GM21717 (cell line): ENCODE measurements around the gene EPC2.
"Not testable (repeated sequence)": the region's sequence is repeated elsewhere in the genome, so short reads cannot be mapped to it uniquely, and the experiment has no call there.

Experiments
- ATAC-seq: cut with Tn5 transposase; IDR thresholded peaks from one replicate; pipeline ENCODE4 v1.9.1; 2021; ENCODE audit warnings: mild to moderate bottlenecking, moderate library complexity; ENCODE audit not compliant: unreplicated experiment

The EPC2 gene

DNA sequence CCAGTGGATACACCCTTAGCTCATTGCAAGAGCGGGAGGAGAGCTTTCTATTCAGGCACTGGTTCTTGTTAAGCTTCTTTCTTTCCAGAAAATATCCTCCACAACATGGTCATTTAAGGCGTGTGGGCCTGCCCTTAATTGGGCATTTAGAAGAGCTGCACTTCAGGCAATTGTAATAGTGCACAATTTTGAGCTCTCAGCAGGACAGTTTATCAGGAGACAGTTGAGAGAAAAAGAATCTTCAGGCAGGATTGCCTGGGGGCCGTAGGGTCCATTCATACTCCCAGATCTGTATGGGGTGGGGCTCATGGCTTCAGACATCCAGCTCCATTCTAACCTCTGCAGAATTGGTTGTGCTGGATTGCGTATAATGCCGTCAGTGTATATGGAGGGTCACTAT is 6.0 kb upstream of the EPC2 start:
- no peak for ATAC-seq

- ATAC-seq, result no peak
These were observed 3.8 kb upstream of the EPC2 start for GRCh38 chr2:148640767-148641166.

- no peak for ATAC-seq
These were observed 2.3 kb upstream of the EPC2 start for GRCh38 chr2:148642112-148642744.

GRCh38 chr2:148642891-148643416 is 1.6 kb upstream of the EPC2 start:
- ATAC-seq, result no peak

- no peak for ATAC-seq
These were observed 1.1 kb upstream of the EPC2 start for GRCh38 chr2:148643421-148643820.

DNA sequence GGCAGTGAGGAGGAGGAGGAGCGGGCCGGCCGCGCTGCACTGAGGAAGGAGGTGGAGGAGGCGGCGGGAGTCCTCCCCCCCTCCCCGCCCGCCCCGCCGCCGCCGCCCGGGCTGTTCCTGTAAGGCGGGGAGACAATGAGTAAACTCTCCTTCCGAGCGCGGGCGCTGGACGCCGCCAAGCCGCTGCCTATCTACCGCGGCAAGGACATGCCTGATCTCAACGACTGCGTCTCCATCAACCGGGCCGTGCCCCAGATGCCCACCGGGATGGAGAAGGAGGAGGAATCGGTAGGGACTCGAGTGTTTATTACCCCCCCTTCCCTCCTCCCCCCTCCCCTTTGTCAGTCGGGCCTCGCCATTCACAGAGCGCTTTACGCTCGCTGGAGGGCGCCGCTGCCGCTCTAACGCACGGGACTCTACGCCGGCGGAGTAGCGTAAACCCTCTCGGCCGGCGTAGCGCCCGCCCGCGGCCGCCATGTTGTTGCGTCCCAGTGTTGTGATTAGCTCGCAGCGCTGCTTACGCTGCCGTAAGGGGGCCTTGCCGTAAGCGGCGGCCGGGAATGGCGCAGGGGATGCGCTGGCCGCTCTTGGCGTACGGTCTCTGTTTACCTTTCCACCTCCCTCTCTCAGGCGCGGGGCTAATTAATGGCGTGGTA is 460 bp downstream of the EPC2 start:
- ATAC-seq, result peak; percentile 49

- peak; percentile 40 for ATAC-seq
These were observed 1.1 kb downstream of the EPC2 start for GRCh38 chr2:148645539-148646230.

- ATAC-seq, result no peak
These were observed 1.6 kb downstream of the EPC2 start for GRCh38 chr2:148646231-148646559.

GRCh38 chr2:148647711-148648110 is 3.2 kb downstream of the EPC2 start:
- ATAC-seq, result not testable (repeated sequence)

- ATAC-seq, result no peak
These were observed 5.4 kb downstream of the EPC2 start for GRCh38 chr2:148649936-148650335.

DNA sequence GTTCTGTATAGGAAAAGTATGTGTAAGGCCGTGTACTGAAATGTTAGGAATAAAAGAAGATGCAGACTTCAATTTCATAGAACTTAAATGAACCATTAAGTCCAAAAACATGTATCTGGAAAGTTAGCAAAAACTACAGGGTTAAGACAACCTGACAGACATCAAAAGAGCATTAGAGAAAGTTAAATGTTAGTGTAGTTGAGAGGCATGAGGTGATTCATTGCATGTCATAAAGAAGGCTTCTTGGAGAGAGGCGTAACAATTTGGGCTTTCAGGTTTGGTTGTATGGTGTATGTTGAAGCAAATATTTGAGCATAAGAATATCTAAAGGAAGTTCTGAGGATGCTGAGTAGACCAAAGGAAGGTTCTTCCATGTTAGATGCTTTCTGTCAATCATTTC is 6.3 kb downstream of the EPC2 start:
- ATAC-seq, result no peak

DNA sequence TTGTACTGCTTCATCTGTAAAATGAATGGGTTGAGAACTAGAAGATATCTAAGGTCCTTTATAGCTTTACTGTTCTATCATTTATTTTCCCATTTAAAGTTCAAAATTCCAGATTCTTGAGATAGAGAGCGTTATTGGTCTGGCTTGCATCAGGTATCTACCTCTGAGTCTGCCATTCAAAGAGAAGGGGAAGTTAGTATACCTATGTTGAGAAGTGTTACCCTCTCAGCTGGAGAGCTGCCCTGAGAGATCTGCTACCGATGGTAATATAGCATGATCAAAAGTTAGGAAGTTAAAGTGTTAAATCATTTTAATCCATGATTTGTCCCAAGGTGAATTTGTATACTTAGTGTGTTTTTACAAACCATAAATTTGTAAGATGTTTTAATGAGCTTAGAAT is 7.4 kb downstream of the EPC2 start:
- ATAC-seq, result no peak

- ATAC-seq, result peak; percentile 94
These were observed 8.9 kb downstream of the EPC2 start for GRCh38 chr2:148653437-148653836.

DNA sequence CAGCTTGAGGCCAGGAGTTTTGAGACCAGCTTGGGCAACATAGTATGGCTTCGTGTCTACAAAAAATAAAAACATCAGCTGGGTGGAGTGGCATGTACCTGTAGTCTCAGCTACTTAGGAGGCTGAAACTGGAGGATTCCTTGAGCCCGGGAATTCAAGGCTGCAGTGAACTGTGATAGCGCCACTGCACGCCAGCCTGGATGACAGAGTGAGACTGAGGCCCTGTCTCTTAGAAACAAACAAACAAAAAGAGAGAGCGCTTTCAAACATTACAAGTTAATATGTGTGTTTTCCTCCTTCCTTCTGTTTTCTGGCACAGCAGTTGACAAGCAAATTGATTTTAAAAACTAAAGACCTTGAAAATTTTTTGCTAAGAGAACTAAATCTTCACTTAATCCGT is 9.9 kb downstream of the EPC2 start:
- no peak for ATAC-seq

GRCh38 chr2:148656516-148656915 is 12.0 kb downstream of the EPC2 start:
- no peak for ATAC-seq

GRCh38 chr2:148658807-148659722 is 14.5 kb downstream of the EPC2 start:
- peak; percentile 96 for ATAC-seq

- ATAC-seq, result no peak
These were observed 16.4 kb downstream of the EPC2 start for GRCh38 chr2:148660999-148661398.

DNA sequence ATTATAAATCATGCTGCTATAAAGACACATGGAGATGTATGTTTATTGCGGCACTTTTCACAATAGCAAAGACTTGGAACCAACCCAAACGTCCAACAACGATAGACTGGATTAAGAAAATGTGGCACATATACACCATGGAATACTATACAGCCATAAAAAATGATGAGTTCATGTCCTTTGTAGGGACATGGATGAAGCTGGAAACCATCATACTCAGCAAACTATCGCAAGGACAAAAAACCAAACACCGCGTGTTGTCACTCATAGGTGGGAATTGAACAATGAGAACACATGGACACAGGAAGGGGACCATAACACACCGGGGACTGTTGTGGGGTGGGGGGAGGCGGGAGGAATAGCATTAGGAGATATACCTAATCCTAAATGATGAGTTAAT is 17.8 kb downstream of the EPC2 start:
- not testable (repeated sequence) for ATAC-seq

GRCh38 chr2:148664229-148664628 is 19.7 kb downstream of the EPC2 start:
- no peak for ATAC-seq

- ATAC-seq, result no peak
These were observed 22.0 kb downstream of the EPC2 start for GRCh38 chr2:148666555-148666954.
